Measurements from ENCODE around the gene DCHS2.

The DCHS2 gene

GRCh38 chr4:154471526-154472331 is 19.9 kb downstream of the DCHS2 start:
- Histone ChIP-seq H3K27ac (ENCODE audit: low read depth, low read length, severe bottlenecking) (no peak overlapping the region), H3K9me3 (ENCODE audit: control insufficient read depth, low read length) (no peaks in the 10 kb centered on the region), H3K4me3 (ENCODE audit: extremely low read depth, insufficient read depth, low read length, poor library complexity, severe bottlenecking) (no peak overlapping the region), H3K4me1 (ENCODE audit: control insufficient read depth, insufficient read depth, low read length, poor library complexity, severe bottlenecking) (no peaks in the 10 kb centered on the region), H3K36me3 (ENCODE audit: control insufficient read depth, insufficient read depth, low read length) (no peaks in the 10 kb centered on the region)
- WGBS, 2 experiments (ENCODE audit: insufficient coverage in 2 of 2) = 80% methylated on average over 2 of the region's 4 CpGs; no CpG with 5 or more reads in 1 of the 2 experiments

GRCh38 chr4:154471032-154471431 is 20.6 kb downstream of the DCHS2 start:
- Histone ChIP-seq H3K36me3 (ENCODE audit: control insufficient read depth, insufficient read depth, low read length) (no peaks in the 10 kb centered on the region), H3K4me3 (ENCODE audit: extremely low read depth, insufficient read depth, low read length, poor library complexity, severe bottlenecking) (no peak overlapping the region), H3K27ac (ENCODE audit: low read depth, low read length, severe bottlenecking) (no peak overlapping the region), H3K9me3 (ENCODE audit: control insufficient read depth, low read length) (no peaks in the 10 kb centered on the region), H3K4me1 (ENCODE audit: control insufficient read depth, insufficient read depth, low read length, poor library complexity, severe bottlenecking) (no peaks in the 10 kb centered on the region)
- WGBS, 2 experiments (ENCODE audit: insufficient coverage in 2 of 2) = no CpG with 5 or more reads among the region's 2 CpGs

- Histone ChIP-seq H3K4me1 (ENCODE audit: control insufficient read depth, insufficient read depth, low read length, poor library complexity, severe bottlenecking) (no peaks in the 10 kb centered on the region), H3K4me3 (ENCODE audit: extremely low read depth, insufficient read depth, low read length, poor library complexity, severe bottlenecking) (no peak overlapping the region), H3K27ac (ENCODE audit: low read depth, low read length, severe bottlenecking) (no peak overlapping the region), H3K36me3 (ENCODE audit: control insufficient read depth, insufficient read depth, low read length) (no peaks in the 10 kb centered on the region), H3K9me3 (ENCODE audit: control insufficient read depth, low read length) (no peaks in the 10 kb centered on the region)
- no CpG with 5 or more reads among the region's 1 CpG for WGBS, 2 experiments (ENCODE audit: insufficient coverage in 2 of 2)
These were observed 23.7 kb downstream of the DCHS2 start for GRCh38 chr4:154467886-154468285.

- Histone ChIP-seq H3K27ac (ENCODE audit: low read depth, low read length, severe bottlenecking) (no peak overlapping the region), H3K9me3 (ENCODE audit: control insufficient read depth, low read length) (no peaks in the 10 kb centered on the region), H3K36me3 (ENCODE audit: control insufficient read depth, insufficient read depth, low read length) (no peaks in the 10 kb centered on the region), H3K4me3 (ENCODE audit: extremely low read depth, insufficient read depth, low read length, poor library complexity, severe bottlenecking) (no peak overlapping the region), H3K4me1 (ENCODE audit: control insufficient read depth, insufficient read depth, low read length, poor library complexity, severe bottlenecking) (no peaks in the 10 kb centered on the region)
- WGBS, 2 experiments (ENCODE audit: insufficient coverage in 2 of 2) = 83 to 100% methylated on average over 2 to 4 of the region's 5 CpGs
These were observed 25.3 kb downstream of the DCHS2 start for GRCh38 chr4:154466336-154466735.

GRCh38 chr4:154465085-154465484 is 26.5 kb downstream of the DCHS2 start:
- Histone ChIP-seq H3K4me3 (ENCODE audit: extremely low read depth, insufficient read depth, low read length, poor library complexity, severe bottlenecking) (no peak overlapping the region), H3K27ac (ENCODE audit: low read depth, low read length, severe bottlenecking) (no peak overlapping the region), H3K4me1 (ENCODE audit: control insufficient read depth, insufficient read depth, low read length, poor library complexity, severe bottlenecking) (no peaks in the 10 kb centered on the region), H3K9me3 (ENCODE audit: control insufficient read depth, low read length) (no peaks in the 10 kb centered on the region), H3K36me3 (ENCODE audit: control insufficient read depth, insufficient read depth, low read length) (no peaks in the 10 kb centered on the region)
- 88 to 94% methylated on average over 5 to 6 of the region's 6 CpGs for WGBS, 2 experiments (ENCODE audit: insufficient coverage in 2 of 2)

- no peak overlapping the region for H3K27ac ChIP-seq (ENCODE audit: low read depth, low read length, severe bottlenecking)
- H3K4me1 ChIP-seq (ENCODE audit: control insufficient read depth, insufficient read depth, low read length, poor library complexity, severe bottlenecking) = no peaks in the 10 kb centered on the region
- H3K4me3 ChIP-seq (ENCODE audit: extremely low read depth, insufficient read depth, low read length, poor library complexity, severe bottlenecking) = no peak overlapping the region
- no peaks in the 10 kb centered on the region for H3K36me3 ChIP-seq (ENCODE audit: control insufficient read depth, insufficient read depth, low read length)
- no peaks in the 10 kb centered on the region for H3K9me3 ChIP-seq (ENCODE audit: control insufficient read depth, low read length)
- 75 to 83% methylated on average over 1 of the region's 1 CpG for WGBS, 2 experiments (ENCODE audit: insufficient coverage in 2 of 2)
These were observed 26.9 kb downstream of the DCHS2 start for GRCh38 chr4:154464654-154465053.

- Histone ChIP-seq H3K36me3 (ENCODE audit: control insufficient read depth, insufficient read depth, low read length) (no peaks in the 10 kb centered on the region), H3K4me3 (ENCODE audit: extremely low read depth, insufficient read depth, low read length, poor library complexity, severe bottlenecking) (no peak overlapping the region), H3K4me1 (ENCODE audit: control insufficient read depth, insufficient read depth, low read length, poor library complexity, severe bottlenecking) (no peaks in the 10 kb centered on the region), H3K27ac (ENCODE audit: low read depth, low read length, severe bottlenecking) (no peak overlapping the region), H3K9me3 (ENCODE audit: control insufficient read depth, low read length) (no peaks in the 10 kb centered on the region)
- WGBS, 2 experiments (ENCODE audit: insufficient coverage in 2 of 2) = 80 to 100% methylated on average over 1 of the region's 3 CpGs
These were observed 29.4 kb downstream of the DCHS2 start for GRCh38 chr4:154462081-154462810.

- H3K4me1 ChIP-seq (ENCODE audit: control insufficient read depth, insufficient read depth, low read length, poor library complexity, severe bottlenecking) = no peaks in the 10 kb centered on the region
- H3K9me3 ChIP-seq (ENCODE audit: control insufficient read depth, low read length) = no peaks in the 10 kb centered on the region
- no peak overlapping the region for H3K27ac ChIP-seq (ENCODE audit: low read depth, low read length, severe bottlenecking)
- 80 to 100% methylated on average over 1 to 2 of the region's 6 CpGs for WGBS, 2 experiments (ENCODE audit: insufficient coverage in 2 of 2)
- no peaks in the 10 kb centered on the region for H3K36me3 ChIP-seq (ENCODE audit: control insufficient read depth, insufficient read depth, low read length)
- no peak overlapping the region for H3K4me3 ChIP-seq (ENCODE audit: extremely low read depth, insufficient read depth, low read length, poor library complexity, severe bottlenecking)
These were observed 34.1 kb downstream of the DCHS2 start for GRCh38 chr4:154457471-154457870.

GRCh38 chr4:154456889-154457288 is 34.7 kb downstream of the DCHS2 start:
- Histone ChIP-seq H3K4me1 (ENCODE audit: control insufficient read depth, insufficient read depth, low read length, poor library complexity, severe bottlenecking) (no peaks in the 10 kb centered on the region), H3K36me3 (ENCODE audit: control insufficient read depth, insufficient read depth, low read length) (no peaks in the 10 kb centered on the region), H3K4me3 (ENCODE audit: extremely low read depth, insufficient read depth, low read length, poor library complexity, severe bottlenecking) (no peak overlapping the region), H3K27ac (ENCODE audit: low read depth, low read length, severe bottlenecking) (no peak overlapping the region), H3K9me3 (ENCODE audit: control insufficient read depth, low read length) (no peaks in the 10 kb centered on the region)
- WGBS, 2 experiments (ENCODE audit: insufficient coverage in 2 of 2) = 73 to 100% methylated on average over 1 to 2 of the region's 2 CpGs

GRCh38 chr4:154456240-154456639 is 35.4 kb downstream of the DCHS2 start:
- Histone ChIP-seq H3K4me1 (ENCODE audit: control insufficient read depth, insufficient read depth, low read length, poor library complexity, severe bottlenecking) (no peaks in the 10 kb centered on the region), H3K36me3 (ENCODE audit: control insufficient read depth, insufficient read depth, low read length) (no peaks in the 10 kb centered on the region), H3K4me3 (ENCODE audit: extremely low read depth, insufficient read depth, low read length, poor library complexity, severe bottlenecking) (no peak overlapping the region), H3K9me3 (ENCODE audit: control insufficient read depth, low read length) (no peaks in the 10 kb centered on the region), H3K27ac (ENCODE audit: low read depth, low read length, severe bottlenecking) (no peak overlapping the region)
- 70 to 90% methylated on average over 1 to 2 of the region's 6 CpGs for WGBS, 2 experiments (ENCODE audit: insufficient coverage in 2 of 2)

- H3K4me1 ChIP-seq (ENCODE audit: control insufficient read depth, insufficient read depth, low read length, poor library complexity, severe bottlenecking) = no peaks in the 10 kb centered on the region
- H3K9me3 ChIP-seq (ENCODE audit: control insufficient read depth, low read length) = no peaks in the 10 kb centered on the region
- no CpG with 5 or more reads among the region's 1 CpG for WGBS, 2 experiments (ENCODE audit: insufficient coverage in 2 of 2)
These were observed 36.5 kb downstream of the DCHS2 start for GRCh38 chr4:154455111-154455510.

More at GRCh38 chr4:154455111-154455510, 36.5 kb downstream of the DCHS2 start:
- no peaks in the 10 kb centered on the region for H3K36me3 ChIP-seq (ENCODE audit: control insufficient read depth, insufficient read depth, low read length)
- no peak overlapping the region for H3K27ac ChIP-seq (ENCODE audit: low read depth, low read length, severe bottlenecking)
- no peak overlapping the region for H3K4me3 ChIP-seq (ENCODE audit: extremely low read depth, insufficient read depth, low read length, poor library complexity, severe bottlenecking)

Data from mesodermal cell (in vitro differentiated cells).